Fibroblast of skin of abdomen (primary cell): Measurements from ENCODE around the gene KMT2E.

Experiments
- DNase-seq: peaks from one replicate; pipeline ENCODE4 v3.0.0-alpha.2; 2013

The KMT2E gene

GRCh38 chr7:105084581-105084980, 70.6 kb downstream of the KMT2E start:
- DNase-seq: no peak

GRCh38 chr7:105086850-105087249, 72.8 kb downstream of the KMT2E start:
- DNase-seq: no peak

- no peak for DNase-seq
These were observed 74.0 kb downstream of the KMT2E start for GRCh38 chr7:105087981-105088380.

- DNase-seq: no peak
These were observed 74.5 kb downstream of the KMT2E start for GRCh38 chr7:105088456-105088855.

- DNase-seq: no peak
These were observed 81.0 kb downstream of the KMT2E start for GRCh38 chr7:105094966-105095365.

- DNase-seq: no peak
These were observed 82.3 kb downstream of the KMT2E start for GRCh38 chr7:105096306-105096705.

- peak; percentile 93 for DNase-seq
These were observed 83.6 kb downstream of the KMT2E start for GRCh38 chr7:105097619-105098018.

- DNase-seq: no peak
These were observed 85.0 kb downstream of the KMT2E start for GRCh38 chr7:105098863-105099515.

GRCh38 chr7:105101864-105102263, 87.9 kb downstream of the KMT2E start:
- no peak for DNase-seq

- no peak for DNase-seq
These were observed 88.8 kb downstream of the KMT2E start for GRCh38 chr7:105102557-105103352.

GRCh38 chr7:105105579-105105978, 91.6 kb downstream of the KMT2E start:
- DNase-seq: no peak

GRCh38 chr7:105106473-105106872, 92.5 kb downstream of the KMT2E start:
- no peak for DNase-seq

- DNase-seq: no peak
These were observed 93.5 kb downstream of the KMT2E start for GRCh38 chr7:105107458-105107857.

GRCh38 chr7:105112440-105113418, 98.7 kb downstream of the KMT2E start:
- no peak for DNase-seq

GRCh38 chr7:105118612-105119600, 104.9 kb downstream of the KMT2E start:
- DNase-seq: no peak

GRCh38 chr7:105122619-105123018, 108.6 kb downstream of the KMT2E start:
- DNase-seq: no peak

- DNase-seq: no peak
These were observed 111.7 kb downstream of the KMT2E start for GRCh38 chr7:105125745-105126144.

- DNase-seq: no peak
These were observed 112.5 kb downstream of the KMT2E start for GRCh38 chr7:105126436-105126975.

GRCh38 chr7:105127179-105127578, 113.2 kb downstream of the KMT2E start:
- DNase-seq: no peak

GRCh38 chr7:105130048-105130447, 116.0 kb downstream of the KMT2E start:
- no peak for DNase-seq

- DNase-seq: no peak
These were observed 116.6 kb downstream of the KMT2E start for GRCh38 chr7:105130580-105130979.
